Fibroblast of mammary gland (primary cell): ENCODE measurements around the gene PKD2.

Source experiments
- DNase-seq: peaks from one replicate; pipeline ENCODE4 v3.0.0-alpha.2; 2010; ENCODE audit warnings: low read depth
- H3K4me3 ChIP-seq: 2 replicates; pipeline ENCODE4 v1.5.1; 2011; ENCODE audit warnings: low read depth, mild to moderate bottlenecking, low read length, moderate library complexity; ENCODE audit not compliant: control insufficient read depth
- CTCF ChIP-seq: conservative IDR thresholded peaks from 2 replicates; pipeline ENCODE4 v1.5.1; 2011; ENCODE audit warnings: low read depth, low read length, inconsistent platforms; ENCODE audit not compliant: control insufficient read depth, insufficient read depth

The PKD2 gene

GRCh38 chr4:88097301-88097700, 89.9 kb downstream of the PKD2 start:
- TF ChIP-seq CTCF, result no peak
- H3K4me3 ChIP-seq, result no peak overlapping the region
- peak; percentile 62 for DNase-seq

- DNase-seq, result peak; percentile 31
- H3K4me3 ChIP-seq, result no peak overlapping the region
- TF ChIP-seq CTCF, result no peak
These were observed 90.3 kb downstream of the PKD2 start for GRCh38 chr4:88097781-88098180.

GRCh38 chr4:88098993-88099752, 91.7 kb downstream of the PKD2 start:
- no peak for TF ChIP-seq CTCF
- DNase-seq, result no peak
- H3K4me3 ChIP-seq, result no peak overlapping the region

- no peak for DNase-seq
- TF ChIP-seq CTCF, result no peak
- no peak overlapping the region for H3K4me3 ChIP-seq
These were observed 93.7 kb downstream of the PKD2 start for GRCh38 chr4:88101165-88101564.

GRCh38 chr4:88102026-88102425, 94.6 kb downstream of the PKD2 start:
- no peak for TF ChIP-seq CTCF
- no peak for DNase-seq

GRCh38 chr4:88104902-88105610, 97.6 kb downstream of the PKD2 start:
- no peak overlapping the region for H3K4me3 ChIP-seq
- no peak for TF ChIP-seq CTCF
- DNase-seq, result peak; percentile 87

More at GRCh38 chr4:88102026-88102425, 94.6 kb downstream of the PKD2 start:
- H3K4me3 ChIP-seq, result no peak overlapping the region
